Stimulated activated CD8-positive, alpha-beta memory T cell treated with anti-CD3 and anti-CD28 coated beads, Interleukin-2, amount 100 ng/mL, for 1 hour (primary cell): ENCODE results near the gene SEZ6.

Source experiments
- DNase-seq, 2 donors: peaks; one replicate each; pipeline ENCODE4 v3.0.0-alpha.2; 2020; ENCODE audit warnings: low read depth in 2 of 2

The SEZ6 gene

DNA sequence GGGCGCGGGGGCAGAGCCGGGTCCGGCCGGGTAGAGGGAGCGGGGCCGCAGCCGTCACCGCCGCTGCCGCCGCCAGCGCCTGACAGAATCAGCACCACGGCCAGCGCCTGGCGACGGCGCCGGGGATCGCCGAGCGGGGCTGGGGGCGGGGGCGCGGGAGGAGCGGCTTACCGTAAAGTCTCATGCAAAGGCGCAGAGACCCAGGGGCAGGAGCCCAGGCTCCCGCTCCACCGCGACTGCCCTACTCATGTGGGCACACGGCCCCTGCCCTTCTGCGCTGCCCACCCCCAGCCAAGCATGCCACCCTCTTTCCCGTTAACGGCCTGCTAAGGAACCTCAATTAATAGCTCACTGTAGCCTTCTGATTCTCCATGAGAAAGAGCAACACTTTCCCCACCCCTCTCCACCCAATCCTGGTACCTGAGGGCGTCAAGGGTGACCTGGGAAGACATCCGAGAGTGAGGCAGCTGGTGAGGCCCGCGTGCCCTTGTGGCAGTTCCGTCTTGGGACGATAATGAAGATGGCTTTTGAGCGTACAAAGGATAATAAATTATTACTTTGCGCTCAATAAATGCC, at the start of gene SEZ6:
TSS of gene SEZ6 (minus strand) at position 98 of the 576 bp plus-strand sequence. CDS start 164 bp downstream, outside the sequence.
- DNase-seq: peak; percentile 9 to 15

DNA sequence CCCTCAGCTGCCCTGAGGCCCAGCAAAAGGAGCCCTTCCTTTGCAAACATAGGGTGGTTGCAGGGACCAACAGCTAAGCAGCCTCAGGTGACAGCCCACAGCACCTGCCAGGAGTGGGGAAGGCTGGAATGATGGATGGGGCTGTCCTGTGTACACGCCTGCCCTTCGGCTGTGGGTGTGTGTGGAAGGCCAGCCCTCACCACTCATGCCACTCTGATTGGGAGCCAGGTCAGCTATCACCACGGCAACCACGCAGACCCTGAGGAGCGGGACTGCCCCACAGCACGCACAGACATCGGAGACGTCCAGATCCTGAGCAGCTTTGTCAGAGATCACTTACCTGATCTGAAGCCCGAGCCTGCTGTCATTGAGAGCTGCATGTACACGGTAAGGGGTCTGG, 49.0 kb upstream of the SEZ6 start:
- no peak for DNase-seq

- DNase-seq: no peak
These were observed 45.9 kb upstream of the SEZ6 start for GRCh38 chr17:29051731-29052130.

- DNase-seq: no peak
These were observed 45.4 kb upstream of the SEZ6 start for GRCh38 chr17:29051194-29051593.

DNA sequence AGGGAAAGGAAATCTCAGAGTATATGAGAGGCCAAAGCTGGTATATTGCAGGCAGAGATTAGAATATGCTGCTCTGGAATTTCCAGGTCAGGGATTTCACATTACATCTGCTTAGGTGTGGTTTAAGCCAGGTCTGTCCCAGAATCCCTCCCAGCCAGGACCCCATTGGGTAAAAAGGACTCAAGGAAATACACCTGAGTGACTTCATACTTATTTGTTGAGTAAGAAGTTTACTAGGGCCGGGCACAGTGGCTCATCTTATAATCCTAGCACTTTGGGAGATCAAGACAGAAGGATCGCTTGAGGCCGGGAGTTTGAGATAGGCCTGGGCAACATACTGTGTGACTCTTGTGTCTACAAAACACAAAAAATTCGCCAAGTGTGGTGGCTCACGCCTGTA, 44.3 kb upstream of the SEZ6 start:
- DNase-seq: no peak

DNA sequence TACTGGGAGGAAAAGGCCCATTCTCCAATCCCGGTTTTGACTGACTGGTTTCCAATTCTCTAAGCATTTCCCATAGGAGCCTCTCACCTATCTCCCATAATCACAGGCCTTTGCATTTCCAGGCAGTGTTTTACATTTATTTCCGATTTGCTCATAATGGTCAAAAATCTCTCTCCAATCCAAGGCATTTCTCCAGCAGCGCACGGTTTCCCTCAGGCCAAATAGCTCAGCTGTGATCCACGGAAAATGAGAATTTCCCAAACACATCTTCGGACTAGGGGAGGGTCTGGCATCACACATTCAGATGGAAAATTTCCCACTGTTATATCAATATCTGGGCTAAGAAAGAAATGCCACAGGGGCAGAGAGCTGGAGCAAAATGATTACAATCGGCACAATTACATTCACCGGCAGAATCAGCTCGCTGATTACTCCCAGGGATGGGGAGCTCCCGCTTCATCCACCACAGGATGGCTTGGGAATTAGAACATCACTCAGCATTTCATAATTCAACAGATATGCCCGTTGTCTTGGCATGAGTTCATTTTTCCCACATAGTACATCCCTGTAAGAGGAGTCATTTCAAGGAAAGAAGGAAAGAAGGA, 43.8 kb upstream of the SEZ6 start:
- no peak for DNase-seq

- no peak for DNase-seq
These were observed 42.9 kb upstream of the SEZ6 start for GRCh38 chr17:29048440-29049368.

DNA sequence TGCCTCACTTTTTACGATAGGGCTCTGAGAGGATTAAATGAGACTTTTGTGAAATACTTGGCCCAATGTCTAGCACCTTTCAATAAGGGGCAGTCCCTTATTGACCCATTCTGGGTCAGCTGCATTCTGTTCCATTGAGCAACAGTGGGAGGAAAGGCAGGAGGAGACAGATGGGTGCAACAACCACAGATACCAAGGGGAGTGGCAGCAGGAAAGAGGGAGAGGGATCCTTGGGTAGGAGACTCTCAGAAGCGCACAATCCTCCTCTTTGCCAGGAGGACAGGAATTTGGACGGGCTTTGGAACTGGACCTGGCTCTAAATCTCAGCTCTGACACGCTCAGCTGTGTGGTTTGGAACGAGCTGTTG, 40.6 kb upstream of the SEZ6 start:
- no peak for DNase-seq

GRCh38 chr17:29045734-29046472, 40.1 kb upstream of the SEZ6 start:
- no peak for DNase-seq

DNA sequence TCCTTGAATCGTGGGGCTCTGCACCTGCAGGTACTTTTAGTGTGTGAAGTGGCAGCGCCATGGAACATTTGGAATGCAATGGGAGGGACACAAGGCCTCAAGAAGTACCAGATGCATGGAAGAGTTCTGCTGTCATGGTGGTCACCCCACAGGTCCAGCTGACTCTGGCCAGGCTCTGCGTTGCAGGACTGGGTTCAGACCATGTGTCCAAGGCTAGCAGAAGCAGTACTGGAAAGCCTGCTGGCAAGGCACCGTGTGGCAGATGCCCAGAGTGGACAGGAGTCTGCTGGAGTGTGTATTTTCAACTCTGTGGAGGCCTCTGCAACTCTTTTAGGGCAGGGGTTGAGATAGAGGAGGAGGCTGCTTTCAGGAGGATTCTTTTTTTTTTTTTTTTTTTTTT, 39.2 kb upstream of the SEZ6 start:
- DNase-seq: no peak

- DNase-seq: no peak
These were observed 37.8 kb upstream of the SEZ6 start for GRCh38 chr17:29043539-29044145.

- no peak for DNase-seq
These were observed 37.1 kb upstream of the SEZ6 start, which contains the start of gene PIPOX for GRCh38 chr17:29042679-29043538. TSS of gene PIPOX (plus strand) at chr17:29043141. CDS start at chr17:29043226, 85 bp downstream.

GRCh38 chr17:29042026-29042678, 36.3 kb upstream of the SEZ6 start:
- DNase-seq: no peak

DNA sequence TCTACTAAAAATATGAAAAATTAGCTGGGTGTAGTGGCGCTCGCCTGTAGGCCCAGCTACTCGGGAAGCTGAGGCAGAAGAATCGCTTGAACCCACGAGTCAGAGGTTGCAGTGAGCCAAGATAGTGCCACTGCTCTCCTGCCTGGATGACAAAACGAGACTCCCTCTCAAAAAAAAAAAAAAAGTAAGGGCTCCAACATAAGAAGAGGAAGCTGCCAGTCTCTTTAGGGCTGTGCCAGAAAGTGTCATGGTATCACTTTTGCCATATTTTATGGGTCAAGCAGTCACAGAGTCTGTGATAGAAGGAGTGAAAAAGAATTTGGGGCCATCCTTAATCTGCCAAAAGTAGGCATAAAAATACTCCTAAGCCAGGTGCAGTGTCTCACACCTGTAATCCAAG, 35.7 kb upstream of the SEZ6 start:
- no peak for DNase-seq

DNA sequence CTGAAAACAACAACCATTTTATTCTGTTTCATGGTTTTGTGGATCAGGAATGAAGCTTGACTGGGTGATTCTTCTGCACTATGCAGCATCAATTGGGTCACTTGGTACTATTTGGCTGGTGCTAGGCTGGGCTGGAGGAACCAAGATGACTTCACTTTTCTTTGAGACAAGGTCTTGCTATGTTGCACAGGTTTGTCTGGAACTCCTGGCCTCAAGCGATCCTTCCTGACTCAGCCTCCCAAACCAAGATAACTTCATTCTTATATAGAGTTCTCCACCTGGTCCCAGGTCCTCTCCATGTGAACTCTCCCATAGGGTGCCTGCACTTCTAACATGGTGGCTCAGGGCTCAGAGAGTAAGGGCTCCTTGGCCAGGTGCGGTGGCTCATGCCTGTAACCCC, 35.3 kb upstream of the SEZ6 start:
- DNase-seq: no peak

- DNase-seq: no peak
These were observed 34.1 kb upstream of the SEZ6 start for GRCh38 chr17:29039764-29040598.

DNA sequence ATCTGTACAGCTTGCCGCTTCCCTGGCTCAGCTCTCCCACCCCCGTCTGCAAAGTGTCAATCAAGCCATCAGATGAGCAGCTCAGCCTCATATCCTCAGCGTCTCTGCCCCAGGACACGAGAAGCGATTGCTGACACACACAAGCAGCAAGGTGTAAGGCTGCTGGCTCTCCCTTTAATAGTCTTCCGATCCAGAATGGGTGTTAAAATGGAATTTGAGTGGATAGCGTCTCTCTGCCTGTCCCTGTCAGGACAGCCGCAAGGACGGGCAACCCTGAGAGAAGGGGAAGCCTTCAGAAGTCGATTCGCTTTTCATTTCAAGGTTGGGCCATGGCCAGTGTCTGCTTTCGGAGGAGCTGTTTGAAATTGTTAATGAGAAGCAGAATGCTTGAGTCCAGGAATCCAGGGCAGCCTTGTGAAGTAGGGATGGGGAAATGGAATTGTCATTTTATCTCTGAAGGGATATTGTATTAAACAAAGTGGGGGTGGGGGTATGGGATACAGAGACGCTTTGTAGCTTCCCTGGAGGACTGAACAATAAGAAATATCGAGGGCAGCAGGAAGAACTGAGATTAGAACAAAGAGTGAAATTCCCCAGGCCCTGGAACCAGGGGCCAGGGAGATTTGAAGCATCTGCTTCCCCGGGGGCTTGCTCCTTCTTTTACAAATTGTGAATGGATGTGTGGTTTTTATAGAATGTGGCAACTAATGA, 32.4 kb upstream of the SEZ6 start:
- no peak for DNase-seq

- DNase-seq: no peak
These were observed 31.9 kb upstream of the SEZ6 start for GRCh38 chr17:29037739-29038084.

DNA sequence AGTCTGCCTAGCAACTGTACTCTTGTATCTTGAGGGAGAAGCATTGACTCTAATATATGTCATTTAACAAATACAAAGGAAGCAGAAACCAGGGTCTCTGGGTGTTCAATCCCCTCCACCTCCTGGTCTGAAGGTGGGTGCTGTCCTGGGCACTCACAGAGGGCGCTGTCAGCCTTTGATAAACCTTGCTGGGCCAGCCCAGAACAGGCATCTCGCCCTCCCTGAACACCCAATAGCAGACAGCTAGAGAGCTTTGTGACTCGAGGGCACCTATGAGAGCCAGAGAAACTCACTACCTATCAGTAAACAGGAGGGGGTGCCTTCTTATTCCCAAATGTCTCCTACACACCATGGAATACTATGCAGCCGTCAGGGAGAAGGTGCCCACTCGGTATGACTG, 30.8 kb upstream of the SEZ6 start:
- DNase-seq: no peak
